GM21723 (cell line): ENCODE measurements around the gene PDE3B.
"Not testable (repeated sequence)": the region's sequence is repeated elsewhere in the genome, so short reads cannot be mapped to it uniquely, and the experiment has no call there.

Source experiments
- ATAC-seq: cut with Tn5 transposase; IDR thresholded peaks from one replicate; pipeline ENCODE4 v1.9.1; 2021; ENCODE audit warnings: mild to moderate bottlenecking, moderate library complexity; ENCODE audit not compliant: unreplicated experiment

Gene PDE3B

DNA sequence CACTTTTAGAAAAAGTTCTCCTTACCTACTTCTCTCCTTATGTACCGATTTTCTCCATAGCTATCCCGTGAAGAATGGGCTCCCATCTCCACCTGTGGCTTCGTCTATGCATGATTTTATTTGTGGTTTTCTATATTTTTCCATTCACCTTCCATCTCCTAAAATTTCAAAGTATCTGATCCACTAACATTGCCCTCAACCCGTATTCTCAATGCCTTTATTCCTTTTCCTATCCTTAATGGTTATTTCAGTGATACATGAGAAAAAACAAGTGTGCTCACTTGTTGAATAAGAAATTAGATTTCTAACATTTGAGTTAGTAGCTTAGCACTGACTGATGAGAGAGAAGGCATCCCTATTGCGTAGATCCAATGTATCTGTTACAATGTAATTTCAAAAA lies 231.6 kb downstream of the PDE3B start:
- ATAC-seq = no peak

- ATAC-seq = no peak
Measured at GRCh38 chr11:14881576-14882193, 238.1 kb downstream of the PDE3B start.

DNA sequence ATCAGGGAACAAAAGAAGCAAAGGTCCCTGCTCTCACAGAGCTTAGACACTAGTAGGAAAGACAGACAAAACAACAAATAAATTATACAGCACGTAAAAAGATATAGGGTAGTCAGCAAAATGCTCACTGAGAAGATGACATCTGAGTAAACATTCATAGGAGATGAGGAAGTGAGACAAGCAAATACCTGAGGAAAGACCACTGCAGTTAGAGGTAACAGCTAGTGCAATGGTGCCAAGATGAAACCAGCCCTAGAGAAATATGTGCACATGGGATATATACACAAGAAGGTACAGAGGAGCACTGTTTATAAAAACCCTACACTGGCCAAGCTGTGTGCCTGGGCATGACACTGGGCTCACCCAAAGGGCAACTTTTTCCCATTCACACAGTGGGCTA lies 238.6 kb downstream of the PDE3B start:
- no peak for ATAC-seq

GRCh38 chr11:14883683-14884082 lies 240.1 kb downstream of the PDE3B start:
- ATAC-seq = not testable (repeated sequence)

GRCh38 chr11:14884667-14885273 lies 241.2 kb downstream of the PDE3B start:
- ATAC-seq = no peak

DNA sequence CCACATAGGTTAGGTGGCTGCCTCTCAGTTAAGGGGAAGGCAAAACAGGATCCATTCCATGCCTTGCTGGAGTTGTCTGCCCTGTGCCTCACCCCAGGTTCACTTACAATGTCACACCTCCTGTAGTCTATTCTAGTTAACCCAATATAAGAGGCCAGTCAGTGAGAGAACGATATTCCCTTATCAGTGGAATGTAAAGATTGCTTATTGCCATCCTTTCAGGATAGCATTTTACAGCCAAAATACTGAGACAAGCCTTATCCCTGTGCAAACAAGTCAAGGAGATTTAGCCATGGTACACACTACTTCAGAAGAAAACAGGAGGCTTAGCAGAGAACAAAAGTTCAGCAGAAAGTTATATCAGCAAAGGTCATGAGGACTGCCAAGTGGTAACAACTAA lies 242.9 kb downstream of the PDE3B start:
- ATAC-seq = no peak

- ATAC-seq = peak; percentile 65
Measured at GRCh38 chr11:14891143-14892035, 247.8 kb downstream of the PDE3B start.

DNA sequence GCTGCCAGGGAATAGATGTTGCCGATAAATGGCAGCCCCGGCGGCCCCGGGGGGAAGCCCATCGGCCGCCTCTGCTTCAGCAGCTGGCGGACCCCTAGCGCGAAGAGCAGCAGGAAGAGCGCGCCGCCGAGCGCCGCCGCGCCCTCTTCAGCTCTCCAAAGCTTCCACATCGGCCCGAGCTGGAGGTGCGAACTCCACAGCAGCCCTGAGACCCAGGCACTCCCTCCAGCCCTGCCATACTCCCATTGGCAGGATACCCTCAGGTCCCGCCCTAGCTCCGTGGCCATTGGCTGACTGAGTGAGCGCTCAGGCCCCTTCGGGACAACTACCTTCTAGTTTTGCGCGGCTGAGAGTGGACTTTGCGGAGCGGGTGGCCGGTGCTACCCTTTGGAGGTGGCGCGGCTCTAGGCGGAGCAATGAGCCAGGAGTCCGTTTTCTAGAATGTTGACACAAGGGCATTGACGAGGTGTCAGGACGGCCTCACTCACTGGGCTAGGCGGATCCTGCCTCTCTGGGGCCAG lies 248.5 kb downstream of the PDE3B start, which contains the start of gene CYP2R1:
CYP2R1 (minus strand) TSS at position 196 of the 521 bp plus-strand sequence; CDS start at position 170, 26 bp downstream.
- peak; percentile 93 for ATAC-seq

GRCh38 chr11:14892577-14892976 lies 249.0 kb downstream of the PDE3B start:
- no peak for ATAC-seq

GRCh38 chr11:14894657-14895598 lies 251.3 kb downstream of the PDE3B start:
- ATAC-seq = no peak

DNA sequence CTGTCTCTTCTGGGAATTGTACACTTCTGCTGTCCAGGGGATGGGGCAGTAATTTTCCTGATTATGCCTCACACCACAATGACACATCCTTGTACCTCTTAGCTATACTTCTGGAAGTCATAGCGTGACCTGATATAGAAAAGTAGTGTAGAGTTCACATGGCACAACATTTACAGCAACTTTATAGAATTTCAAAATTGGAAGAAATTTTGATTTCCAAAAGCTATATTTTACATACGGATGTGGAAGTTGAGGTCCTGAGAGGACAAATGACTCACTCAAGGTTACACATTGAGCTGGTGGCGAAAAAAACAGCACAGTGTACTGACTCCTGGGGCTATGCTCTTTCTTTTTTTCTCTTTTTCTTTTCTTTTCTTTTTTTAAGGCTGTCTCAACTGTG lies 254.8 kb downstream of the PDE3B start:
- ATAC-seq = no peak

DNA sequence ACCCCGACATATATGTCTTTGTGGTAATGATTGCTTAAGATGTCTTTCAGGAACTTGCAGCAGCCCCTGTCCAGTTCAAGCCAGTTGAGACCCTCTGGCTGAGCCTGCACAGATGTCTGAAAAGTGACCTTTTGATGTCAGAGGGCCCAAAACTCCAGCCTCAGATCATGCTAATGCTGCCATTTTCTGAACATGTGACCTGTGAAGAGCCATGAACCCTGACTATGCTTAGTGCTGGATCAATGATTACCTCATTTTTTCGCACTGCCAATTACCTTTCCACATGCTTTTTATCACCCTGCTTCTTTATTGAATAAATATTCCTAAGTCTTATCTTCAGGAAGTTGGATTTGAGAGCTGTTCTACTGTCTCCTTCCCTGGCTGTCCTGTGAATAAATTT lies 255.3 kb downstream of the PDE3B start:
- no peak for ATAC-seq

DNA sequence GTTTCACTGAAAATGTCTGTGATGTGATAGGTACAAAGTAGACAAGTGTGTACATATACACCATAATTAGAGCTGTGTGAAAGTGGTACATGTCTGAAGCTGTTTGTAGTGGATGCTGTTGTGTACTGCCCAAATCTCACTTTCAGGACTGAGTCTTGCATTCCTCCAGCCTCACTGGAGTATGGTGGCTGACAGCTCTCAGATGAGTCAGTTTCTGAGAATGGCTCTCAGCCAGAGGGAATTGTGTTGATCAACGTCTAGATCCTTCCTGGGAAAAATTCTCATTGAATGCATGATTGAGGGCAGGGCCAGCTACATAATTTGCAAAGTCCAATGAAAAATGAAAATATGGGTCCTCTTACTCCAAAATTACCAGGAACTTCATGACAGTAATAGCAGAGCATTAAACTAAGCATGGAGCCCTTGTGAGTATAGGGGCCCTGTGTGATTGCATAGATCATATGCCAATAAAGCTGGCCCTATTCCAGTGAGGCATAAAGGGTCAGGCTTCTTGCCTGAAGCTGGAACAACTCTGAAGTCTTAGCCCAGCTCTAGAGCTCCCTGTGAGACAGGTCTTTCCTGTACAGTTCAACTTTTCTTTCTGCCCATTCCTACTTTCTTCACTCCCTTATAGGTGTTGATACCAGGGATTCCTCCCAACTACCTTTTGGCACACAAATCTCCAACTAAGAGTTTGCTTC lies 259.2 kb downstream of the PDE3B start:
- no peak for ATAC-seq

- ATAC-seq = peak; percentile 54
Measured at GRCh38 chr11:14904745-14905103, 261.1 kb downstream of the PDE3B start.

DNA sequence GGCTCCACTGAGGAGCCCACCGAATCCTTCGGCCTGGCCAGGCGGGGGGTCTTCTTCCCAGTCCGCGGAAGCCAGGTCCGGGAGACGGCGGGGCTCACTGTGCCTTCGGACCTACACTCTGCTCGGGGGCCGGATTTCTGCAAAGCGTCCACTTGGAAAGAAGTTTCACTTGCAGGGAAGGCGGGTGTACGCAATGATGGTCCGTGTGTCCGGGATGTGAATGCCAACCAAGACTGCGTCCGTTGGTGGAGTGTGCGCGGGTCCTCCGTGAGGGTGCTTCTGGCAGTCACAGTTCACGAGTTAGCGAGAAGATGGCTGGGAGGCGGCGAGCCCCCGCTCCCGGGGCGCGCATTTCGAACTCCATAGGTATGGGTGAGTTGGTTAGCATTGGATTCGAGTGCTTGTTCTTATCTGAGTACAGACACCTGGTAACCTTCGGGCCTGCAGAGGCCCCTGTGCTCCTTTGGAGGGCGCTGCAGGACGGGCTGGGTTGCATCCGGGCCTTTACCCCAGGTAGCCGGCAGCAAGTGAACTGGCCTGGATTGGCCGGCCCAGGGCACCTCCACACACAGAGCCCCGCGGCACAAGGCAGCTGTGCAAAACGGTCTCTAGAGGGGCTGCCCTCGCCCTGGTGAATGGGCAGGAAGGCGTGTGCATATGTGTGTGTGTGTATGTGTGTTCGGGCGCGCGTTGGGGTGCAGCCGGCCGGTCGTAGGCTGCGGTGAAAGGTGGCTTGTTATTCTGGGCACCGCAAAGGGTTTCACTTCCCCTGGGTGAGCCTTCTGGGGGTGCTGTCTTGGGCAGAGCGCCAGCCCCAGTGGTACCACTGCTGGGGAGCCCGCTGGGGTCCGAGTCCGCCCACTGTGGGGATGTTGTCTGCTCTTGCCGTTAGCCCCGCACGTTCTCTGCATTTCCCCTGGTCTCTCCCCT lies 261.8 kb downstream of the PDE3B start:
- ATAC-seq = peak; percentile 65

- no peak for ATAC-seq
Measured at GRCh38 chr11:14906578-14906977, 263.0 kb downstream of the PDE3B start.

DNA sequence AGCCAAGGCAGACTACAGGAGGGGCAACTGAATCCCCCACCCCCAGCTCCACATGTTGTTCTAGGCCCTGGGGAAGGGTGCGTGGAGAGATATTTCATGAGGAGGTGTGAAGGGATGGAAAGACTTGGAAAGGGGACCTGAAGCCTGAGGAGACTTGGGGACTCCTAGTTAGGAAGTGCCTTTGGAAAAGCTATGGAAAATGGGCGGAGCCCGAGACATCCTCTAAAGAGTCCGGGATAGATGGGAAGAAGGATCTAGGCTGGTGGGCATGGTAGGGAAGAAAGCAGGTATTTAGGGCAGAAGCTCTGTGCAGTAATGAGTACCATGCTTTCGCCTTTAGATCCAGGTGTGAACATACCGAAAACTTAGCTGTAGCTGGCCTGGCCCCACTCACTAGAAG lies 263.4 kb downstream of the PDE3B start:
- no peak for ATAC-seq

DNA sequence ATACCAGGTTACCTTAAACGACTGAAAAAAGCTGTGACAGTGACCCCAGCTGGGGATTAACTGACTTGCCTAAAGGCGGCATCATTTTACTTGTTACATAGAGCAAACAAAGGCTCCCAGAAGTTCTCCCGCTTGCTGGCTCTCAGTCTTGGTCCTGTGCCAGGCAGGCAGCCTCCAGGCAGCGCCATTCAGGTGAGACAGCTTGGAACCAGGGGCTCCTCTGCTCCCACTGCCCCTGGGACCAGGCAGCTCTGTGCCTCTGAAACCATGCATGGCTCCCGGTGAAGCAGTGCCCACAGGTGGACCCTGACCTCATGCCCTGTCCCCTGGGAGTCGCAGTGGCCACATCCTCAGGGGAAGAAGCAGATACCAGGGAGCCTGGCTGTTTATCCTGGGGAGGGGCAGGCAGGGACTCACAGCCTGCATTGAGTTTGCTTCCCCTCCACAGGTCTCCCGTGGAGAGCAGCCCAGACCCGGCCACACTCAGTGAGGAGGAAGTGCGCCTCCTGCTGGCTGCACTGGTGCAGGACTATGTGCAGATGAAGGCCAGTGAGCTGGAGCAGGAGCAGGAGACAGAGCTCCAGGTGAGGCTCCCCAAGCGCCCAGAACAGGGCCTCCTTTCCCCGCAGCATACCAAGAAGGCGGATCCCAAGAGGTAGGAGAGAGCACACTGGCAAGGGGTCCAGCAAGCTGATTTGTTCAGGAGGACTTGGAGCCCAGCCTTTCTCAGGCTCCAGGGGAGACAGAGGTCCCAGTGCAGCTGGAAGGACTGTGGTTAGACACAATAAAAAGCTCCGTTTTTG lies 264.0 kb downstream of the PDE3B start:
- peak; percentile 57 for ATAC-seq
